Liver (tissue), 9 donors: Measurements from ENCODE around the gene FSIP1. TPM values are rescaled to one million over a fixed set of nuclear protein-coding genes. Genes with fewer than 3 reads are reported as not detected.

Source experiments
- DNase-seq: peaks from one replicate; pipeline ENCODE4 v3.0.0-alpha.2; 2017; ENCODE audit warnings: low spot score
- H3K27ac ChIP-seq, 2 donors: one replicate each; pipeline ENCODE4 v1.7.0; 2013; ENCODE audit warnings: inconsistent platforms in 2 of 2, low read length in 2 of 2, control low read depth in 1 of 2, low read depth in 1 of 2, mild to moderate bottlenecking in 1 of 2
- H3K27me3 ChIP-seq, 4 donors: one replicate each; pipeline versions ENCODE4 v1.6.1 to v1.7.0; 2013; ENCODE audit warnings: low read length in 3 of 4, inconsistent platforms in 1 of 4, mild to moderate bottlenecking in 1 of 4, moderate library complexity in 1 of 4; ENCODE audit not compliant: control insufficient read depth in 4 of 4, insufficient read depth in 4 of 4
- H3K36me3 ChIP-seq, 4 donors: one replicate each; pipeline versions ENCODE4 v1.6.1 to v1.7.0; 2013; ENCODE audit warnings: low read length in 3 of 4, mild to moderate bottlenecking in 3 of 4, low read depth in 1 of 4, moderate library complexity in 1 of 4; ENCODE audit not compliant: control insufficient read depth in 4 of 4, insufficient read depth in 3 of 4
- H3K4me1 ChIP-seq, 4 donors: one replicate each; pipeline versions ENCODE4 v1.6.1 to v1.7.0; 2013; ENCODE audit warnings: low read length in 3 of 4, mild to moderate bottlenecking in 3 of 4, moderate library complexity in 1 of 4; ENCODE audit not compliant: control insufficient read depth in 4 of 4, insufficient read depth in 4 of 4
- H3K4me3 ChIP-seq, 3 donors: one replicate each; pipeline versions ENCODE4 v1.6.1 to v1.7.0; 2013; ENCODE audit warnings: low read length in 3 of 3, control low read depth in 1 of 3, low read depth in 1 of 3, mild to moderate bottlenecking in 1 of 3
- H3K9ac ChIP-seq, 2 donors: one replicate each; pipeline ENCODE4 v1.7.0; 2013; ENCODE audit warnings: low read length in 2 of 2, mild to moderate bottlenecking in 2 of 2, moderate library complexity in 2 of 2, control low read depth in 1 of 2, low read depth in 1 of 2
- H3K9me3 ChIP-seq, 4 donors: one replicate each; pipeline versions ENCODE4 v1.6.1 to v1.7.0; 2013; ENCODE audit warnings: low read length in 3 of 4; ENCODE audit not compliant: control insufficient read depth in 4 of 4
- ATF3 ChIP-seq: IDR thresholded peaks from 2 replicates; pipeline ENCODE4 v1.6.1; 2016; ENCODE audit warnings: antibody characterized with exemption
- EGR1 ChIP-seq, 2 donors: IDR thresholded peaks; 2 replicates each; pipeline ENCODE4 v1.6.1; 2016 to 2018; ENCODE audit warnings: antibody characterized with exemption in 2 of 2, low read depth in 2 of 2
- FOXA1 ChIP-seq: IDR thresholded peaks from 2 replicates; pipeline ENCODE4 v1.6.1; 2016; ENCODE audit warnings: antibody characterized with exemption
- GABPA ChIP-seq, 2 donors: IDR thresholded peaks in 1 of 2; conservative IDR thresholded peaks in 1 of 2; 2 replicates each; pipeline ENCODE4 v1.6.1; 2016; ENCODE audit warnings: antibody characterized with exemption in 2 of 2, mild to moderate bottlenecking in 1 of 2, moderate library complexity in 1 of 2
- HNF4A ChIP-seq, 2 donors: conservative IDR thresholded peaks; 2 replicates each; pipeline ENCODE4 v1.6.1; 2016; ENCODE audit warnings: antibody characterized with exemption in 2 of 2, mild to moderate bottlenecking in 2 of 2
- HNF4G ChIP-seq: IDR thresholded peaks from 2 replicates; pipeline ENCODE4 v1.6.1; 2016; ENCODE audit warnings: antibody characterized with exemption
- JUND ChIP-seq, 2 donors: IDR thresholded peaks; 2 replicates each; pipeline ENCODE4 v1.6.1; 2016; ENCODE audit warnings: antibody characterized with exemption in 2 of 2
- MAX ChIP-seq: IDR thresholded peaks from 2 replicates; pipeline ENCODE4 v1.6.1; 2016; ENCODE audit warnings: antibody characterized with exemption
- NR2F2 ChIP-seq: IDR thresholded peaks from 2 replicates; pipeline ENCODE4 v1.6.1; 2016; ENCODE audit warnings: antibody characterized with exemption
- RXRA ChIP-seq, 2 donors: IDR thresholded peaks; 2 replicates each; pipeline ENCODE4 v1.6.1; 2017 to 2018; ENCODE audit warnings: antibody characterized with exemption in 2 of 2, mild to moderate bottlenecking in 1 of 2
- SP1 ChIP-seq: IDR thresholded peaks from 2 replicates; pipeline ENCODE4 v1.6.1; 2018; ENCODE audit warnings: antibody characterized with exemption, mild to moderate bottlenecking
- TAF1 ChIP-seq: conservative IDR thresholded peaks from 2 replicates; pipeline ENCODE4 v1.6.1; 2016; ENCODE audit warnings: antibody characterized with exemption, mild to moderate bottlenecking
- WGBS: extraction: QIAGEN DNeasy Blood & Tissue Kit; methylation state at CpG from one replicate; pipeline ENCODE4 v1.1.7; 2013; 5-methylcytosine and 5-hydroxymethylcytosine counted together
- polyA plus RNA-seq, 2 donors: library from polyadenylated mRNA; stranded (reverse) in 1 of 2; unstranded in 1 of 2; fragments of 200-250 nt in 1 of 2; fragments of >200 nt in 1 of 2; fragmentation: Nextera tagmentation in 1 of 2; extraction: Ambion mirVana in 1 of 2; gene quantifications; one replicate each; pipeline versions ENCODE4 v1.2.1 to v1.2.3, GENCODE V29; 2013 to 2015
- total RNA-seq, 2 donors: library from RNA; depleted of rRNA; stranded (reverse); fragments of >200 nt; gene quantifications; one replicate each; pipeline ENCODE4 v1.2.3, GENCODE V29; 2014
- TF ChIP-seq, protein P1 (sequence below): IDR thresholded peaks from 2 replicates; pipeline ENCODE4 v1.6.1; 2016; ENCODE audit warnings: antibody characterized with exemption
- TF ChIP-seq, protein P2 (sequence below): fragments of 150-350 bp; IDR thresholded peaks from 2 replicates; pipeline ENCODE4 v1.5.1; 2017; ENCODE audit warnings: improper control_type of control experiment, low read depth, low read length; ENCODE audit not compliant: missing input control
- TF ChIP-seq, protein P3 (sequence below): IDR thresholded peaks from 2 replicates; pipeline ENCODE4 v1.6.1; 2016; ENCODE audit warnings: antibody characterized with exemption, mild to moderate bottlenecking
- donor health status: healthy.
- donor health status: healthy.
- donor health status: healthy.
- donor health status: healthy.
- donor health status: healthy.

Gene FSIP1
- total and polyA plus RNA-seq, 4 donors, result 0.05 to 0.29 (median 0.13) TPM

DNA sequence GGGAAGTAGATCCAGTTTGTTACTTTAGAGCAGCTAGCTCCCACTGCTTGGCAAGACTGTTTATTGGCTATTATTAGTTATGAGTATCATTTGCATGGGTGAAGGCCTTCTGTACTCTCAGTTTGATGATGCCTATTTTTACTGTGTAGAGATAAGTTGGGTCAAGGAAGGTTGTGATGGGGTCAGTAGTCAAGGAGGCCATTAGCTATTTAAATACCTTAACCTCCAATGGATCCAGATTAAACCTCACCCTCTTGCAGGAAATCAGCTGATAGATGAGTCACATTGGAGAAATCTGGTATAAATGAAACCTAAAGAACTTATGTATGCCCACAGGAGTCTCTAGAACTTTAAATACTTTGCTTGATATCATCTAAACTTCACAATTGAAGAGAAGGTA lies 156.8 kb downstream of the FSIP1 start (continued):
- TF ChIP-seq ATF3 (no peak), EGR1 (IDR thresholded peaks at IDR 0.05; ENCODE audit: low read depth in 2 of 2) (no peak), JUND (IDR thresholded peaks at IDR 0.05) (no peak), MAX (no peak)
- TF ChIP-seq, protein P1, sequence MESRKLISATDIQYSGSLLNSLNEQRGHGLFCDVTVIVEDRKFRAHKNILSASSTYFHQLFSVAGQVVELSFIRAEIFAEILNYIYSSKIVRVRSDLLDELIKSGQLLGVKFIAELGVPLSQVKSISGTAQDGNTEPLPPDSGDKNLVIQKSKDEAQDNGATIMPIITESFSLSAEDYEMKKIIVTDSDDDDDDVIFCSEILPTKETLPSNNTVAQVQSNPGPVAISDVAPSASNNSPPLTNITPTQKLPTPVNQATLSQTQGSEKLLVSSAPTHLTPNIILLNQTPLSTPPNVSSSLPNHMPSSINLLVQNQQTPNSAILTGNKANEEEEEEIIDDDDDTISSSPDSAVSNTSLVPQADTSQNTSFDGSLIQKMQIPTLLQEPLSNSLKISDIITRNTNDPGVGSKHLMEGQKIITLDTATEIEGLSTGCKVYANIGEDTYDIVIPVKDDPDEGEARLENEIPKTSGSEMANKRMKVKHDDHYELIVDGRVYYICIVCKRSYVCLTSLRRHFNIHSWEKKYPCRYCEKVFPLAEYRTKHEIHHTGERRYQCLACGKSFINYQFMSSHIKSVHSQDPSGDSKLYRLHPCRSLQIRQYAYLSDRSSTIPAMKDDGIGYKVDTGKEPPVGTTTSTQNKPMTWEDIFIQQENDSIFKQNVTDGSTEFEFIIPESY, result no peak

GRCh38 chr15:39625451-39625850 lies 157.2 kb downstream of the FSIP1 start:
- Histone ChIP-seq H3K9ac (no peak overlapping the region), H3K27ac (peak overlapping the region in 1 of 2 donors; percentile 66), H3K27me3 (no peaks in the 10 kb centered on the region), H3K9me3 (no peaks in the 10 kb centered on the region), H3K36me3 (no peaks in the 10 kb centered on the region), H3K4me3 (no peak overlapping the region), H3K4me1 (peaks cover 0 to 7% (median 3%) of the 10 kb centered on the region in 4 donors)
- TF ChIP-seq, protein P2, sequence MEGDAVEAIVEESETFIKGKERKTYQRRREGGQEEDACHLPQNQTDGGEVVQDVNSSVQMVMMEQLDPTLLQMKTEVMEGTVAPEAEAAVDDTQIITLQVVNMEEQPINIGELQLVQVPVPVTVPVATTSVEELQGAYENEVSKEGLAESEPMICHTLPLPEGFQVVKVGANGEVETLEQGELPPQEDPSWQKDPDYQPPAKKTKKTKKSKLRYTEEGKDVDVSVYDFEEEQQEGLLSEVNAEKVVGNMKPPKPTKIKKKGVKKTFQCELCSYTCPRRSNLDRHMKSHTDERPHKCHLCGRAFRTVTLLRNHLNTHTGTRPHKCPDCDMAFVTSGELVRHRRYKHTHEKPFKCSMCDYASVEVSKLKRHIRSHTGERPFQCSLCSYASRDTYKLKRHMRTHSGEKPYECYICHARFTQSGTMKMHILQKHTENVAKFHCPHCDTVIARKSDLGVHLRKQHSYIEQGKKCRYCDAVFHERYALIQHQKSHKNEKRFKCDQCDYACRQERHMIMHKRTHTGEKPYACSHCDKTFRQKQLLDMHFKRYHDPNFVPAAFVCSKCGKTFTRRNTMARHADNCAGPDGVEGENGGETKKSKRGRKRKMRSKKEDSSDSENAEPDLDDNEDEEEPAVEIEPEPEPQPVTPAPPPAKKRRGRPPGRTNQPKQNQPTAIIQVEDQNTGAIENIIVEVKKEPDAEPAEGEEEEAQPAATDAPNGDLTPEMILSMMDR, result no peak
- TF ChIP-seq TAF1, result no peak
- TF ChIP-seq SP1, result no peak
- TF ChIP-seq HNF4A (conservative IDR thresholded peaks at IDR 0.05), result no peak
- TF ChIP-seq NR2F2, result no peak
- no peak for TF ChIP-seq HNF4G
- no peak for TF ChIP-seq EGR1 (IDR thresholded peaks at IDR 0.05; ENCODE audit: low read depth in 2 of 2)
- TF ChIP-seq RXRA (IDR thresholded peaks at IDR 0.05), result no peak
- no peak for TF ChIP-seq JUND (IDR thresholded peaks at IDR 0.05)
- no peak for TF ChIP-seq FOXA1
- no peak for TF ChIP-seq MAX
- TF ChIP-seq, protein P3, sequence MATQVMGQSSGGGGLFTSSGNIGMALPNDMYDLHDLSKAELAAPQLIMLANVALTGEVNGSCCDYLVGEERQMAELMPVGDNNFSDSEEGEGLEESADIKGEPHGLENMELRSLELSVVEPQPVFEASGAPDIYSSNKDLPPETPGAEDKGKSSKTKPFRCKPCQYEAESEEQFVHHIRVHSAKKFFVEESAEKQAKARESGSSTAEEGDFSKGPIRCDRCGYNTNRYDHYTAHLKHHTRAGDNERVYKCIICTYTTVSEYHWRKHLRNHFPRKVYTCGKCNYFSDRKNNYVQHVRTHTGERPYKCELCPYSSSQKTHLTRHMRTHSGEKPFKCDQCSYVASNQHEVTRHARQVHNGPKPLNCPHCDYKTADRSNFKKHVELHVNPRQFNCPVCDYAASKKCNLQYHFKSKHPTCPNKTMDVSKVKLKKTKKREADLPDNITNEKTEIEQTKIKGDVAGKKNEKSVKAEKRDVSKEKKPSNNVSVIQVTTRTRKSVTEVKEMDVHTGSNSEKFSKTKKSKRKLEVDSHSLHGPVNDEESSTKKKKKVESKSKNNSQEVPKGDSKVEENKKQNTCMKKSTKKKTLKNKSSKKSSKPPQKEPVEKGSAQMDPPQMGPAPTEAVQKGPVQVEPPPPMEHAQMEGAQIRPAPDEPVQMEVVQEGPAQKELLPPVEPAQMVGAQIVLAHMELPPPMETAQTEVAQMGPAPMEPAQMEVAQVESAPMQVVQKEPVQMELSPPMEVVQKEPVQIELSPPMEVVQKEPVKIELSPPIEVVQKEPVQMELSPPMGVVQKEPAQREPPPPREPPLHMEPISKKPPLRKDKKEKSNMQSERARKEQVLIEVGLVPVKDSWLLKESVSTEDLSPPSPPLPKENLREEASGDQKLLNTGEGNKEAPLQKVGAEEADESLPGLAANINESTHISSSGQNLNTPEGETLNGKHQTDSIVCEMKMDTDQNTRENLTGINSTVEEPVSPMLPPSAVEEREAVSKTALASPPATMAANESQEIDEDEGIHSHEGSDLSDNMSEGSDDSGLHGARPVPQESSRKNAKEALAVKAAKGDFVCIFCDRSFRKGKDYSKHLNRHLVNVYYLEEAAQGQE, result no peak
- TF ChIP-seq ATF3, result no peak
- TF ChIP-seq, protein P1, result no peak
- TF ChIP-seq GABPA (IDR thresholded peaks at IDR 0.05 in 1 of 2, conservative IDR thresholded peaks at IDR 0.05 in 1 of 2), result no peak
- DNase-seq, result no peak
- 77% methylated on average over 4 of the region's 4 CpGs for WGBS
